Measurements from ENCODE around the gene ST7. TPM values are rescaled to one million over a fixed set of nuclear protein-coding genes. Genes with fewer than 3 reads are reported as not detected.

Gene ST7
- total and polyA plus RNA-seq, 2 of the 8 experiments (the other 6 are each of a cell fraction or from before 2014, with no cell fraction given) = 16.3 to 18.0 TPM

- no peak overlapping the region for H2AK5ac ChIP-seq (ENCODE audit: low read depth, low read length)
- H2AFZ ChIP-seq (ENCODE audit: low read length) = no peak overlapping the region
- H2BK20ac ChIP-seq (ENCODE audit: low read length) = peak overlapping the region; percentile 40; the same call in 1 of the 2 replicates
- FAIRE-seq (no peak), DNase-seq (ENCODE audit: low read depth in 1 of 2, low spot score in 2 of 2) (no peak)
- H3K23ac ChIP-seq (ENCODE audit: insufficient read length) = no peak overlapping the region
- H3K4me3 ChIP-seq (ENCODE audit: extremely low read depth in 1 of 4, insufficient read depth in 2 of 4, low read depth in 3 of 4, low read length in 4 of 4) = no peak overlapping the region
- no peaks in the 10 kb centered on the region for H3K79me2 ChIP-seq (ENCODE audit: control insufficient read depth in 1 of 2, insufficient read depth in 2 of 2, low read length in 2 of 2)
- H3K27ac ChIP-seq (ENCODE audit: low read depth, low read length) = no peak overlapping the region
- no peak overlapping the region for H2BK12ac ChIP-seq (ENCODE audit: low read depth, low read length)
- H4K91ac ChIP-seq (replicated peaks; ENCODE audit: insufficient read length, low read length) = no peak overlapping the region
- H3K79me1 ChIP-seq (ENCODE audit: low read depth, low read length) = no peaks in the 10 kb centered on the region
- ChIA-PET CTCF (ENCODE audit: partially characterized antibody) (interaction anchor here (0.8 to 13.4 kb wide), 6 partner anchors 127 to 289 kb away, joined by 3 to 168 read pairs (median 7); no protein-coding TSS in a partner anchor), POLR2A (ENCODE audit: partially characterized antibody) (no interaction called here)
- no peak overlapping the region for H4K5ac ChIP-seq (ENCODE audit: insufficient read length, low read depth, low read length)
- WGBS, 2 experiments (ENCODE audit: extremely low coverage in 1 of 2, insufficient coverage in 1 of 2, insufficient read length in 1 of 2, insufficient replicate concordance in 2 of 2, low coverage in 1 of 2, low lambda C conversion rate in 2 of 2, missing lambda C conversion rate in 1 of 2) = 91% methylated on average over 2 of the region's 2 CpGs; no CpG with 5 or more reads in 1 of the 2 experiments
- H3K9ac ChIP-seq (replicated peaks in 1 of 4; ENCODE audit: extremely low read depth in 1 of 4, low read depth in 3 of 4, low read length in 3 of 4) = no peak overlapping the region
- H3K18ac ChIP-seq (ENCODE audit: extremely low read depth, low read length) = no peak overlapping the region
- no peak overlapping the region for H3K4ac ChIP-seq (replicated peaks; ENCODE audit: insufficient read length, low read depth, low read length)
- no peaks in the 10 kb centered on the region for H3K23me2 ChIP-seq (ENCODE audit: low read depth, low read length)
- H4K8ac ChIP-seq (ENCODE audit: extremely low read depth, insufficient read depth, low read length) = no peak overlapping the region
- no peak overlapping the region for H3K56ac ChIP-seq (replicated peaks; ENCODE audit: insufficient read length, low read depth, low read length)
- no peaks in the 10 kb centered on the region for H4K20me1 ChIP-seq (replicated peaks in 1 of 2; ENCODE audit: control insufficient read depth in 1 of 2, insufficient read depth in 2 of 2, low read length in 2 of 2)
- H3K27me3 ChIP-seq (replicated peaks in 1 of 4; ENCODE audit: control insufficient read depth in 3 of 4, extremely low read depth in 1 of 4, insufficient read depth in 3 of 4, low read length in 3 of 4) = no peaks in the 10 kb centered on the region
- H2BK15ac ChIP-seq (ENCODE audit: low read length) = no peak overlapping the region
- no peaks in the 10 kb centered on the region for H3K36me3 ChIP-seq (ENCODE audit: control insufficient read depth in 2 of 4, insufficient read depth in 4 of 4, low read length in 3 of 4)
- H2BK5ac ChIP-seq (ENCODE audit: low read depth, low read length) = no peak overlapping the region
- TF ChIP-seq SP4 (IDR thresholded peaks at IDR 0.05; ENCODE audit: low read length) = no peak
- no peak for TF ChIP-seq EZH2 (IDR thresholded peaks at IDR 0.05; ENCODE audit: low read depth, low read length, severe bottlenecking)
- no peak for TF ChIP-seq KDM1A (IDR thresholded peaks at IDR 0.05; ENCODE audit: borderline replicate concordance, low read length)
- TF ChIP-seq JUND (IDR thresholded peaks at IDR 0.05; ENCODE audit: low read length) = no peak
- TF ChIP-seq, protein P1, sequence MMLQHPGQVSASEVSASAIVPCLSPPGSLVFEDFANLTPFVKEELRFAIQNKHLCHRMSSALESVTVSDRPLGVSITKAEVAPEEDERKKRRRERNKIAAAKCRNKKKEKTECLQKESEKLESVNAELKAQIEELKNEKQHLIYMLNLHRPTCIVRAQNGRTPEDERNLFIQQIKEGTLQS (IDR thresholded peaks at IDR 0.05; ENCODE audit: insufficient read depth, low read depth, low read length) = no peak
- TF ChIP-seq TAF1 (IDR thresholded peaks at IDR 0.05; ENCODE audit: low read depth, low read length) = no peak
- no peaks in the 10 kb centered on the region for H3K9me3 ChIP-seq (ENCODE audit: insufficient read depth in 2 of 2, low read depth in 1 of 2, low read length in 1 of 2)
- peaks cover 0 to 5% (median 2%) of the 10 kb centered on the region in 4 experiments; a peak in 2 of 7 replicates for H3K4me1 ChIP-seq (replicated peaks in 1 of 4; ENCODE audit: control insufficient read depth in 3 of 4, insufficient read depth in 4 of 4, low read length in 3 of 4)
- H3K14ac ChIP-seq (ENCODE audit: insufficient read length) = no peak overlapping the region
- H2BK120ac ChIP-seq (replicated peaks; ENCODE audit: low read depth, low read length) = no peak overlapping the region
- H3K4me2 ChIP-seq (ENCODE audit: insufficient read depth in 1 of 2, low read depth in 2 of 2, low read length in 2 of 2) = no peak overlapping the region
These were observed 163.9 kb downstream of the ST7 start for GRCh38 chr7:117117172-117117571.

Measured in H1 (cell line).